GM12872 (cell line): Measurements from ENCODE around the gene HLA-DPB1.

Experiments
- TF ChIP-seq, protein P1 (sequence below): IDR thresholded peaks from 3 replicates; pipeline ENCODE4 v1.5.1; 2011; ENCODE audit warnings: low read depth, mild to moderate bottlenecking, low read length, moderate library complexity; ENCODE audit not compliant: insufficient read depth

The HLA-DPB1 gene

DNA sequence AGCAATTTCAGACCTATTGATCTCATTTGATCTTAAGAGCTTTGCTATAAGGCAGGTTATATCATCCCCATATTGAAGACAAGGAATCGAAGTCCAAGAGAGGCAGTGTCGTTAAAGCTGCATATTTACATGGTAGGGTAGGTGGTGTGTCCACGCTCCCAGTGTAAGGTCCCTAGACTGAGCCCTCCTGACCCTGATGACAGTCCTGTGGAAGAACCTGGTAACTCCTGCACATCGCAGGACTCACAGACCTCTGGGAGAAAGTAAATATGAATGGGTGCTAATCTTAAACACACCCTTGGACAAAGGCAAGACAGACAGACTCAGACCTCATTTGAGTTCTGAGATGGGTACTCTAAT, 602 bp upstream of the HLA-DPB1 start:
- TF ChIP-seq, protein P1, sequence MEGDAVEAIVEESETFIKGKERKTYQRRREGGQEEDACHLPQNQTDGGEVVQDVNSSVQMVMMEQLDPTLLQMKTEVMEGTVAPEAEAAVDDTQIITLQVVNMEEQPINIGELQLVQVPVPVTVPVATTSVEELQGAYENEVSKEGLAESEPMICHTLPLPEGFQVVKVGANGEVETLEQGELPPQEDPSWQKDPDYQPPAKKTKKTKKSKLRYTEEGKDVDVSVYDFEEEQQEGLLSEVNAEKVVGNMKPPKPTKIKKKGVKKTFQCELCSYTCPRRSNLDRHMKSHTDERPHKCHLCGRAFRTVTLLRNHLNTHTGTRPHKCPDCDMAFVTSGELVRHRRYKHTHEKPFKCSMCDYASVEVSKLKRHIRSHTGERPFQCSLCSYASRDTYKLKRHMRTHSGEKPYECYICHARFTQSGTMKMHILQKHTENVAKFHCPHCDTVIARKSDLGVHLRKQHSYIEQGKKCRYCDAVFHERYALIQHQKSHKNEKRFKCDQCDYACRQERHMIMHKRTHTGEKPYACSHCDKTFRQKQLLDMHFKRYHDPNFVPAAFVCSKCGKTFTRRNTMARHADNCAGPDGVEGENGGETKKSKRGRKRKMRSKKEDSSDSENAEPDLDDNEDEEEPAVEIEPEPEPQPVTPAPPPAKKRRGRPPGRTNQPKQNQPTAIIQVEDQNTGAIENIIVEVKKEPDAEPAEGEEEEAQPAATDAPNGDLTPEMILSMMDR: no peak

DNA sequence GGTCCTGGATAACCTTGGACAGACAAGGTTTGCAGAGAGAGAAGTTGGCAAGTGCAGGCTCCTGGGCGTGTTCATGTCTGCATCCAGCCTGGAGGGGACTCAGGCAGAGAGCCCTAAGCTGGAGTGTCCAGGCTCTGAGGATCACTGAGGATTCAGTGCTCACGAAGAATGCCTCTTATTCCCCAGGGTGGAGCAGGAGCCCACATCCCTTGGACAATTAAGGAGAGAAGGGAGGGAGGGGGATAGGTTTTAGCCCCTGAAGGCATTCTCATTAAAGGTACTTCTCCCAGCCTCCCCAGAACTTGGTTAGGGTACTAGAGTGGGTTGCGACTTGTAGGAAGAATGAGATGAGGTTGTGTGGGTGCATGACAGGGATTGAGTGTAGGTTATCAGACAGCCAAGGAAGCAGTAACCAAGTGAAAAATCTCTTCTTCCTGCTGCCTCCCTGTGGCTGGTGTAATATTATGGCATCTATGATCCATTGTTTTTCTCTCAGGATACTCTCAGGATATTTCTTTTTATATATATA, 680 bp downstream of the HLA-DPB1 start:
- TF ChIP-seq, protein P1: 0 out of 3 replicates have a peak, but pooled peaks have one; percentile 1

DNA sequence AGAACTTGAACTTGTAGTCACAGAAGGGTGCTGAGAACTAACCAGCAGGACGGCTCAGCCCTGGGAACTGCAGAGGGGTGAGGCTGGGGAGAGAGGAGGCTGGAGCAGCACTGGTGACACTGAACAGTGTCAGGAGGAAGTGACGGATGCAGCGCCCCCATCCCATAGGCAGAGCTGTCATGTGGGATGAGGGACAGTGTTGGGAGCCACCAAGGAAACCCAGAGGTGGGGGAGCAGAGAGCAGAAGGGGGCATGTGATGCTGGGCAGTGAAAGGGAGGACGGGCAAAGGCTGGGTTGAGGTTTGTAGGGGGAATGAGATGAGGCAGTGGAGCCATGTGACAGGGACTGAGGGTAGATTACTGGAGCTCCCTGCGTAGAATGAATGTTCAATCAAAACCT, 2.1 kb downstream of the HLA-DPB1 start:
- TF ChIP-seq, protein P1: no peak

DNA sequence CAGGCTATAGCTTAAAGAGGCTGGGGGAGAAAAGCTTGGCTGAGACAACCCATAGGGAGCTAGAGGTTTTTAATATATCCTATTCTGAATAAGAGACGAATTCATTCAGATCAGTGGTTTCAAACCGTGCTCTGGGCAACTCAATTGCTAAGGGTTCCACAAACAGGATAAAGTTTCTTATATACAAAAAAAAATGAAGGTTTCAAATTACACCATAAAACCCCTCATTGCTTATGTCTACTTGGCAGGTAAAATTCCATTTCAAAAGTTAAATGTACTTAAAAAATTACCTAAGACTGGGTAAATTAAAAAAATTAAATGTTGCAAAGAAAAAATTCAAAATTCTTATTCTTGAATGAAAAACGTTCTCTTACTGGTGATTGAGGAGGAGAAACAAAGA, 2.7 kb downstream of the HLA-DPB1 start:
- TF ChIP-seq, protein P1: no peak

DNA sequence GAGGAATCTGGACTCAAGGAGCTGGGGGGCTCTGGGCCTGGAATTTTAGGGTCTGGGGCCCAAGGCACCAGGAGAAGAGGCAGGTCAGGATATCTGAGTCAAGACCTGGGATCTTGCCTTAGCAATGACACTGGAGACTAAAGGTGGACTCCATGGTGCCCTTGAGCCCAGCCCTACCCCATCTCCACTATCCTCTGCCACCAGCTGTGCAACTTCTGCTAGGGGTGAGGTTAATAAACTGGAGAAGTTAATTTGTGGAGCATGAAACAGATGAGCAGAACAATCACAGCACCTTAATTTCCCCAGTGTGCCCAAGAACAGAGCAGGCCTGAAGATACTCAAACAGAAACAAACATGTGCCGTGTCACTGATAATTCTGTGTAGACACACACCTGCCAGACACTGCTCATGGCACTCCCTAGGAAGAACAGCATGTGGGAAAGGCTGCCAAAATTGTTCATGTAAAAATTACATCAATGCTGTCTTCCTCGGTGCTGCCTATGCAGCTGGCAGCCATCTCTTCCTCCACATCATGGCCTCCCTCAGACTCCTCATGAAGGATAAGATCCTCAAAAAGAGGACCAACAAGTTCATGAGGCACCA, 3.2 kb downstream of the HLA-DPB1 start:
- TF ChIP-seq, protein P1: no peak

DNA sequence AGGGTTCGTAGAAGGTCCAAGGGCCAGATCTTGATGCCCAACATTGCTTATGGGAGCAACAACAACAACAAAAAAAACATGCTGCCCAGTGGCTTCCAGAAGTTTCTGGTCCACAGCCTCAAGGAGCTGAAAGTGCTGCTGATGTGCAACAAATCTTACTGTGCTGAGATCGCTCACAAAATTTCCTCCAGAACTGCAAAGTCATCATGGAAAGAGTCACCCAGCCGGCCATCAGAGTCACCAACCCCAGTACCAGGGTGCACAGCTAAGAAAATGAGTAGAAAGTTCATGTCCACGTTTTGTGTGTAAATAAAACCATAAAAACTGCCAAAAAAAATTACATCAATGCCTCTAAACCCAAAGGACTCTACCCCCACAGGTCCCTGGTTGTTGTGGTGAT, 3.8 kb downstream of the HLA-DPB1 start:
- TF ChIP-seq, protein P1: no peak

DNA sequence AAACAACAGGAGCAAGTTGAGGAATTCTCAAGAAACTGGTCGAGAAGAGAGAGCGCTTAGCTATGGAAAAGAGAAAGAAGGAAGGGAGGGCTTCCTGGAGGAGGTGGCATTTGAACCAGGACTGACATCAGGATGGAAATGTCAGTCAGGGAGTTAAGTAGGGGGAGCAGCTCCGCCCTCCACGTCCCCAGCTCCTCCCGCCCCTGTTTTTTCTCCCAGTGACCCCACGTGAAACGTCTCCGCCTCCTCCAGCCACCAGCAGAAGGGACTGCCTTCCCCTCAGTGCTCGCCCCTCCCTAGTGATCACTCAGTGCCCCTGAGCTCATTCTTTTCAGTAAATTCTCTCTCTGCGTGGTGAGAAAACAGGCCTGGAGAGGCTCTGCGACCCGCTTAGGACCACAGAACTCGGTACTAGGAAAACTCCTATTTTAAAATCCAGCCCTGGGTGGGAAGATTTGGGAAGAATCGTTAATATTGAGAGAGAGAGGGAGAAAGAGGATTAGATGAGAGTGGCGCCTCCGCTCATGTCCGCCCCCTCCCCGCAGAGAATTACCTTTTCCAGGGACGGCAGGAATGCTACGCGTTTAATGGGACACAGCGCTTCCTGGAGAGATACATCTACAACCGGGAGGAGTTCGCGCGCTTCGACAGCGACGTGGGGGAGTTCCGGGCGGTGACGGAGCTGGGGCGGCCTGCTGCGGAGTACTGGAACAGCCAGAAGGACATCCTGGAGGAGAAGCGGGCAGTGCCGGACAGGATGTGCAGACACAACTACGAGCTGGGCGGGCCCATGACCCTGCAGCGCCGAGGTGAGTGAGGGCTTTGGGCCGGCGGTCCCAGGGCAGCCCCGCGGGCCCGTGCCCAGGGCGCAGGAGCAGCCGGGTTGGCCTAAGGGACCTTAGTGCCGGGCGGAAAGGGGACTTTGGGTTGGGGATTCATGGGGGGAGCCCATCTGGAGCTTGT, 4.6 kb downstream of the HLA-DPB1 start:
- TF ChIP-seq, protein P1: no peak
